T-cell (primary cell): Measurements from ENCODE around the gene SLC8A1. TPM values are rescaled to one million over a fixed set of nuclear protein-coding genes. Genes with fewer than 3 reads are reported as not detected.

Source experiments
- ATAC-seq, 4 experiments: fragments of 200-7000 bp in 3 of 4; fragments of 150-1000 bp in 1 of 4; cut with Tn5 transposase; replicated peaks in 1 of 4; 1 replicate in 3 of 4; 2 replicates in 1 of 4; pipeline ENCODE4 v1.10.0; 2021; ENCODE audit warnings: moderate library complexity in 3 of 4, mild to moderate bottlenecking in 2 of 4, moderate number of reproducible peaks in 1 of 4
- CTCF ChIA-PET, 2 donors: fragments of 300-600 bp; sonication (Branson Sonifier 250); formaldehyde crosslinking; loops; one replicate each; lab custom pipeline; 2022; ENCODE audit warnings: antibody characterized with exemption in 2 of 2; lab: Charles Lee
- POLR2A ChIA-PET, 2 donors: fragments of 300-600 bp; sonication (Branson Sonifier 250); formaldehyde crosslinking; loops; one replicate each; lab custom pipeline; 2022; ENCODE audit warnings: antibody characterized with exemption in 2 of 2; lab: Charles Lee
- DNase-seq, 35 experiments: peaks; one replicate each; pipeline versions ENCODE4 v3.0.0 to v3.0.0-alpha.2; 2013 to 2023
- H3K27ac ChIP-seq: one replicate; pipeline ENCODE4 v1.5.1; 2013; ENCODE audit warnings: low read length
- H3K27me3 ChIP-seq, 2 experiments: replicated peaks in 1 of 2; 1 replicate in 1 of 2; 2 replicates in 1 of 2; pipeline versions ENCODE4 v1.6.1 to v1.7.0; 2013; ENCODE audit warnings: low read length in 1 of 2, mixed read lengths in 1 of 2; ENCODE audit not compliant: control insufficient read depth in 2 of 2, insufficient read depth in 2 of 2; ENCODE audit errors: extremely low read depth in 1 of 2
- H3K36me3 ChIP-seq, 2 donors: 1 replicate in 1 of 2; 2 replicates in 1 of 2; pipeline versions ENCODE4 v1.6.1 to v1.7.0; 2013; ENCODE audit warnings: low read length in 1 of 2; ENCODE audit not compliant: control insufficient read depth in 2 of 2, insufficient read depth in 1 of 2; ENCODE audit errors: extremely low read depth in 1 of 2
- H3K4me1 ChIP-seq, 2 experiments: 1 replicate in 1 of 2; 2 replicates in 1 of 2; pipeline versions ENCODE4 v1.6.1 to v1.7.0; 2013; ENCODE audit warnings: low read length in 2 of 2, mixed read lengths in 1 of 2; ENCODE audit not compliant: insufficient read depth in 2 of 2, control insufficient read depth in 1 of 2; ENCODE audit errors: extremely low read depth in 1 of 2
- H3K4me3 ChIP-seq, 2 donors: 1 replicate in 1 of 2; 2 replicates in 1 of 2; pipeline versions ENCODE4 v1.5.1 to v1.7.0; 2013; ENCODE audit warnings: mild to moderate bottlenecking in 2 of 2, low read length in 1 of 2, moderate library complexity in 1 of 2; ENCODE audit not compliant: control insufficient read depth in 1 of 2; ENCODE audit errors: extremely low read depth in 1 of 2
- H3K9me3 ChIP-seq: 2 replicates; pipeline ENCODE4 v1.7.0; 2013
- H3K27ac Mint-ChIP-seq, 2 donors: one replicate each; pipeline ENCODE4 v1.8.0; 2020 to 2021; ENCODE audit warnings: mild to moderate bottlenecking in 2 of 2, mixed read lengths in 2 of 2
- H3K27me3 Mint-ChIP-seq, 2 donors: one replicate each; pipeline ENCODE4 v1.8.0; 2021 to 2022; ENCODE audit warnings: mixed read lengths in 2 of 2
- H3K36me3 Mint-ChIP-seq: one replicate; pipeline ENCODE4 v1.8.0; 2021; ENCODE audit warnings: mixed read lengths
- H3K4me1 Mint-ChIP-seq, 3 donors: one replicate each; pipeline ENCODE4 v1.8.0; 2020 to 2022; ENCODE audit warnings: mixed read lengths in 3 of 3, mild to moderate bottlenecking in 1 of 3
- H3K4me3 Mint-ChIP-seq, 3 donors: one replicate each; pipeline ENCODE4 v1.8.0; 2020 to 2022; ENCODE audit warnings: mild to moderate bottlenecking in 3 of 3, mixed read lengths in 3 of 3, moderate library complexity in 3 of 3
- H3K9me3 Mint-ChIP-seq, 3 donors: one replicate each; pipeline ENCODE4 v1.8.0; 2020 to 2022; ENCODE audit warnings: mixed read lengths in 3 of 3
- WGBS: methylation state at CpG from one replicate; pipeline ENCODE4 v1.1.5; 2013; ENCODE audit warnings: missing lambda C conversion rate; ENCODE audit not compliant: insufficient coverage; 5-methylcytosine and 5-hydroxymethylcytosine counted together
- total RNA-seq, 35 experiments: library from RNA in 6 of 35; stranded (reverse) in 6 of 35; fragments of 120-200 nt in 1 of 35; gene quantifications; one replicate each; pipeline versions ENCODE4 v1.2.1 to v1.2.4 and lab custom pipeline; 2013 to 2026

Gene SLC8A1
- total RNA-seq, 5 donors from 2014 or later (not counting 1 experiment from before 2014, with no cell fraction given), result 0.09 to 0.35 (median 0.13) TPM

- Mint-ChIP-seq H3K4me3 (no peak overlapping the region), H3K4me1 (peaks cover 13 to 21% (median 19%) of the 10 kb centered on the region in 3 donors), H3K36me3 (no peaks in the 10 kb centered on the region), H3K9me3 (no peaks in the 10 kb centered on the region), H3K27ac (no peak overlapping the region), H3K27me3 (no peaks in the 10 kb centered on the region)
- POLR2A ChIA-PET, result no interaction called here
- H3K4me3 ChIP-seq, result no peak overlapping the region
- DNase-seq (no peak), ATAC-seq (no peak)
- H3K36me3 ChIP-seq, result no peaks in the 10 kb centered on the region
- WGBS, result no CpG with 5 or more reads among the region's 2 CpGs
- H3K27me3 ChIP-seq, result no peaks in the 10 kb centered on the region
- H3K9me3 ChIP-seq, result no peaks in the 10 kb centered on the region
- CTCF ChIA-PET, result no interaction called here
- peaks cover 0 to 9% of the 10 kb centered on the region in 2 experiments for H3K4me1 ChIP-seq
- no peak overlapping the region for H3K27ac ChIP-seq
Measured at GRCh38 chr2:40487602-40488001, 35.7 kb upstream of the SLC8A1 start.

- Histone ChIP-seq H3K36me3 (no peaks in the 10 kb centered on the region), H3K4me3 (no peak overlapping the region), H3K9me3 (no peaks in the 10 kb centered on the region), H3K27ac (no peak overlapping the region), H3K4me1 (peaks cover 0 to 9% of the 10 kb centered on the region in 2 experiments), H3K27me3 (no peaks in the 10 kb centered on the region)
- ChIA-PET CTCF (no interaction called here), POLR2A (no interaction called here)
- ATAC-seq (no peak), DNase-seq (no peak)
- H3K9me3 Mint-ChIP-seq, result no peaks in the 10 kb centered on the region
- no peaks in the 10 kb centered on the region for H3K27me3 Mint-ChIP-seq
- no peak overlapping the region for H3K27ac Mint-ChIP-seq
- WGBS, result no CpG with 5 or more reads among the region's 3 CpGs
- H3K4me1 Mint-ChIP-seq, result peaks cover 13 to 21% (median 19%) of the 10 kb centered on the region in 3 donors
- no peaks in the 10 kb centered on the region for H3K36me3 Mint-ChIP-seq
- H3K4me3 Mint-ChIP-seq, result no peak overlapping the region
Measured at GRCh38 chr2:40485854-40486253, 34.0 kb upstream of the SLC8A1 start.

- ChIA-PET POLR2A (no interaction called here), CTCF (no interaction called here)
- no peak overlapping the region for H3K27ac ChIP-seq
- no peaks in the 10 kb centered on the region for H3K9me3 ChIP-seq
- Mint-ChIP-seq H3K36me3 (no peaks in the 10 kb centered on the region), H3K4me1 (peaks cover 13 to 21% (median 19%) of the 10 kb centered on the region in 3 donors), H3K4me3 (no peak overlapping the region), H3K27ac (no peak overlapping the region), H3K9me3 (no peaks in the 10 kb centered on the region), H3K27me3 (no peaks in the 10 kb centered on the region)
- H3K4me3 ChIP-seq, result no peak overlapping the region
- ATAC-seq (no peak), DNase-seq (no peak)
- peaks cover 0 to 9% of the 10 kb centered on the region in 2 experiments for H3K4me1 ChIP-seq
- H3K36me3 ChIP-seq, result no peaks in the 10 kb centered on the region
- no peaks in the 10 kb centered on the region for H3K27me3 ChIP-seq
- WGBS, result no CpG with 5 or more reads among the region's 2 CpGs
Measured at GRCh38 chr2:40485318-40485717, 33.4 kb upstream of the SLC8A1 start.

GRCh38 chr2:40483549-40484243 lies 31.8 kb upstream of the SLC8A1 start:
- Mint-ChIP-seq H3K4me1 (peaks cover 2 to 6% (median 6%) of the 10 kb centered on the region in 3 donors), H3K27ac (no peak overlapping the region), H3K9me3 (no peaks in the 10 kb centered on the region), H3K27me3 (no peaks in the 10 kb centered on the region), H3K4me3 (no peak overlapping the region), H3K36me3 (no peaks in the 10 kb centered on the region)
- no peak for DNase-seq
- Histone ChIP-seq H3K27ac (no peak overlapping the region), H3K9me3 (no peaks in the 10 kb centered on the region), H3K27me3 (no peaks in the 10 kb centered on the region), H3K4me3 (no peak overlapping the region), H3K4me1 (no peaks in the 10 kb centered on the region), H3K36me3 (no peaks in the 10 kb centered on the region)
- 83% methylated on average over 1 of the region's 3 CpGs for WGBS
- ATAC-seq, result no peak
- CTCF ChIA-PET, result no interaction called here
- POLR2A ChIA-PET, result no interaction called here

GRCh38 chr2:40480596-40480995 lies 28.7 kb upstream of the SLC8A1 start:
- H3K36me3 ChIP-seq, result no peaks in the 10 kb centered on the region
- H3K9me3 ChIP-seq, result no peaks in the 10 kb centered on the region
- no peak overlapping the region for H3K4me3 ChIP-seq
- no peaks in the 10 kb centered on the region for H3K27me3 ChIP-seq
- no peak for DNase-seq
- Mint-ChIP-seq H3K36me3 (no peaks in the 10 kb centered on the region), H3K27ac (no peak overlapping the region), H3K4me3 (no peak overlapping the region), H3K4me1 (no peaks in the 10 kb centered on the region), H3K27me3 (no peaks in the 10 kb centered on the region), H3K9me3 (no peaks in the 10 kb centered on the region)
- H3K4me1 ChIP-seq, result no peaks in the 10 kb centered on the region
- CTCF ChIA-PET, result no interaction called here
- WGBS, result 63% methylated on average over 1 of the region's 5 CpGs
- H3K27ac ChIP-seq, result no peak overlapping the region
- POLR2A ChIA-PET, result no interaction called here
- ATAC-seq, result no peak

- no peaks in the 10 kb centered on the region for H3K36me3 Mint-ChIP-seq
- DNase-seq, result no peak
- no peak overlapping the region for H3K4me3 Mint-ChIP-seq
- ATAC-seq, result no peak
- POLR2A ChIA-PET, result no interaction called here
- H3K27ac Mint-ChIP-seq, result no peak overlapping the region
- no peaks in the 10 kb centered on the region for H3K4me1 ChIP-seq
- H3K9me3 ChIP-seq, result no peaks in the 10 kb centered on the region
- CTCF ChIA-PET, result no interaction called here
- no peaks in the 10 kb centered on the region for H3K36me3 ChIP-seq
- H3K4me1 Mint-ChIP-seq, result no peaks in the 10 kb centered on the region
- H3K27ac ChIP-seq, result no peak overlapping the region
- no peaks in the 10 kb centered on the region for H3K27me3 Mint-ChIP-seq
- no peak overlapping the region for H3K4me3 ChIP-seq
- H3K27me3 ChIP-seq, result no peaks in the 10 kb centered on the region
- no peaks in the 10 kb centered on the region for H3K9me3 Mint-ChIP-seq
Measured at GRCh38 chr2:40480073-40480472, 28.2 kb upstream of the SLC8A1 start.

- H3K27me3 ChIP-seq, result no peaks in the 10 kb centered on the region
- H3K4me1 ChIP-seq, result no peaks in the 10 kb centered on the region
- no peaks in the 10 kb centered on the region for H3K36me3 ChIP-seq
- DNase-seq, result no peak
- CTCF ChIA-PET, result no interaction called here
- H3K4me3 ChIP-seq, result no peak overlapping the region
- Mint-ChIP-seq H3K27ac (no peak overlapping the region), H3K4me3 (no peak overlapping the region), H3K9me3 (no peaks in the 10 kb centered on the region), H3K4me1 (no peaks in the 10 kb centered on the region), H3K27me3 (no peaks in the 10 kb centered on the region), H3K36me3 (no peaks in the 10 kb centered on the region)
- no peak for ATAC-seq
- POLR2A ChIA-PET, result no interaction called here
- 80% methylated on average over 2 of the region's 5 CpGs for WGBS
- H3K9me3 ChIP-seq, result no peaks in the 10 kb centered on the region
- H3K27ac ChIP-seq, result no peak overlapping the region
Measured at GRCh38 chr2:40477361-40477760, 25.5 kb upstream of the SLC8A1 start.
